ENCODE measurements around the gene AGPS.

Gene AGPS

DNA sequence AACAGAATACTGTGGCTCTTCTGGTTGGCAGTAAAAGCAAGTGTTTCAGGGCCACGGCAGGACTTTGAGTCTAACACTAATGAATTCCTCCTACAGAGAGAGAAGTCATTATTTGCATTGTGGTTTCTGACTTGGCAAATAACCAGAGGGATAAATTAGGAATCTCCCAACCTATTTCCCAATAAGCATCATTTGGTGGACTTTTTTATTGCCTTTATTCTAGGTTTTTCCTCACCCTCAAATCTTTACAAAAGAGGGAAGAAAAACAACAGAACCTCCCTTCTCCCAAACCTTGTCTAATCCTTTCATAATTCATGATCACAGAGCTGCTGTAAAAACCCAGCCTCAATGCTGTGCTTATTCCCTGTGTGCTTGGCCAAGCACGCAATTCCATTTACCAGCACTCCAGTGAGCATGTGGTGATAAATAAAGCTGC lies 179.7 kb downstream of the AGPS start (continued):
- TF ChIP-seq, protein P1, sequence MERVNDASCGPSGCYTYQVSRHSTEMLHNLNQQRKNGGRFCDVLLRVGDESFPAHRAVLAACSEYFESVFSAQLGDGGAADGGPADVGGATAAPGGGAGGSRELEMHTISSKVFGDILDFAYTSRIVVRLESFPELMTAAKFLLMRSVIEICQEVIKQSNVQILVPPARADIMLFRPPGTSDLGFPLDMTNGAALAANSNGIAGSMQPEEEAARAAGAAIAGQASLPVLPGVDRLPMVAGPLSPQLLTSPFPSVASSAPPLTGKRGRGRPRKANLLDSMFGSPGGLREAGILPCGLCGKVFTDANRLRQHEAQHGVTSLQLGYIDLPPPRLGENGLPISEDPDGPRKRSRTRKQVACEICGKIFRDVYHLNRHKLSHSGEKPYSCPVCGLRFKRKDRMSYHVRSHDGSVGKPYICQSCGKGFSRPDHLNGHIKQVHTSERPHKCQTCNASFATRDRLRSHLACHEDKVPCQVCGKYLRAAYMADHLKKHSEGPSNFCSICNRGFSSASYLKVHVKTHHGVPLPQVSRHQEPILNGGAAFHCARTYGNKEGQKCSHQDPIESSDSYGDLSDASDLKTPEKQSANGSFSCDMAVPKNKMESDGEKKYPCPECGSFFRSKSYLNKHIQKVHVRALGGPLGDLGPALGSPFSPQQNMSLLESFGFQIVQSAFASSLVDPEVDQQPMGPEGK (tag by site-specific recombination; IDR thresholded peaks at IDR 0.05) = no peak
- TF ChIP-seq ZNF660 (tag by site-specific recombination; IDR thresholded peaks at IDR 0.05) = no peak

GRCh38 chr2:177573120-177573519 lies 180.5 kb downstream of the AGPS start:
- CTCF ChIA-PET = no interaction called here
- Histone ChIP-seq H3K36me3 (ENCODE audit: control insufficient read depth in 2 of 2, insufficient read depth in 1 of 2, low read length in 2 of 2) (no peaks in the 10 kb centered on the region), H3K4me1 (ENCODE audit: control insufficient read depth, insufficient read depth, low read length) (peaks cover 11% of the 10 kb centered on the region), H3K9me3 (ENCODE audit: control insufficient read depth, insufficient read depth, low read depth, low read length) (no peaks in the 10 kb centered on the region), H3K4me3 (ENCODE audit: low read depth, low read length) (no peak overlapping the region), H3K27ac (ENCODE audit: extremely low read depth, low read depth, low read length) (no peak overlapping the region)
- POLR2A ChIA-PET = interaction anchor here (0.7 kb wide), 1 partner anchor 1346 kb away, joined by 5 read pairs; no protein-coding TSS in a partner anchor
- 0 out of 2 replicates have a peak, but pooled peaks have one; percentile 9 for TF ChIP-seq ZBTB17 (tag by site-specific recombination; IDR thresholded peaks at IDR 0.05)
- no peak for TF ChIP-seq ZNF266 (tag by site-specific recombination; IDR thresholded peaks at IDR 0.05; ENCODE audit: low read depth)

DNA sequence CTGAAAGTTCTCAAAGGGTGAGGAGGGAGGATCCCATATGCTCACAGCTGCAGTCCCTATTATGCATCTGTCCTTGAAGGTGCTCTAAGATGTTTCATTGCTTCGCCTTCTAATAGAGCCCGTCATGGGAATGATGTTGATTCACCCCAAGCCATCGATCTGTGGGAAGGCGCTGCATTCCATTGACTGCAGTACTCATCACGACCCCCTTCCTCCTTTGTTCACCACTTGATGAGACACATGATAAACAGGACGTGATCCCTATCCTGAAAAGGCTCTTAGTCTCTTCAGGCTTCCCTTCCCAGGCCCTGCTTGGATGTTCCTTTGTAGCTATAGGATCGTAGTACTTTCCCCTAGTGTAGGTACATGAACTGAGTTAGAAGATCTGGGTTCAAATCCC lies 181.8 kb downstream of the AGPS start:
- Histone ChIP-seq H3K27ac (ENCODE audit: extremely low read depth, low read depth, low read length) (no peak overlapping the region), H3K4me1 (ENCODE audit: control insufficient read depth, insufficient read depth, low read length) (peaks cover 11% of the 10 kb centered on the region), H3K9me3 (ENCODE audit: control insufficient read depth, insufficient read depth, low read depth, low read length) (no peaks in the 10 kb centered on the region), H3K4me3 (ENCODE audit: low read depth, low read length) (no peak overlapping the region), H3K36me3 (ENCODE audit: control insufficient read depth in 2 of 2, insufficient read depth in 1 of 2, low read length in 2 of 2) (no peaks in the 10 kb centered on the region)
- CTCF ChIA-PET = no interaction called here
- TF ChIP-seq ZNF311 (tag by site-specific recombination; IDR thresholded peaks at IDR 0.05; ENCODE audit: borderline replicate concordance) (no peak), HOXD13 (CRISPR knock-in tag; IDR thresholded peaks at IDR 0.05; ENCODE audit: borderline replicate concordance) (no peak), KLF1 (tag by site-specific recombination; IDR thresholded peaks at IDR 0.05) (no peak)
- POLR2A ChIA-PET = no interaction called here

DNA sequence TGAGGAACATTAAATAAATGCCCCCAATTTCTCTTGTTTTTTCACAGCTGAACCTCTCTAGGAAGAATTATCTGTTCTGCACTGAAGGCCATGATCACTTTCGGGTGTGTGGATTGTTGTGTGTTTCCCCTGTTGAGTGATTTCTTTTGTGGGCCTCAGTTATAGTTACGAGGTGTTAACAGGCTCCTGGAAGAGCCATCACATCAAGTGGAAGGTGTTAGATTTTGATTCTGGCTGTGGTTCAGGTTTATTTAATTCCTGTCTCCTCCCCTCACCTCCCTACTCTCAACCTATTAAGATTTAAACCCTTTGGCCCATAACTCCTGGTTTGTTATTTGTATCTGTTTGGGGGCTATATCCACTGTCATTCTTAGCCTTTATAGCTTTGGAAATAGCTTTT lies 182.8 kb downstream of the AGPS start:
- ChIA-PET CTCF (no interaction called here), POLR2A (no interaction called here)
- H3K4me3 ChIP-seq (ENCODE audit: low read depth, low read length) = no peak overlapping the region
- TF ChIP-seq WT1 (tag by site-specific recombination; IDR thresholded peaks at IDR 0.05) = peak; percentile 72
- TF ChIP-seq ZXDB (tag by site-specific recombination; IDR thresholded peaks at IDR 0.05) = no peak
- no peaks in the 10 kb centered on the region for H3K36me3 ChIP-seq (ENCODE audit: control insufficient read depth in 2 of 2, insufficient read depth in 1 of 2, low read length in 2 of 2)
- H3K9me3 ChIP-seq (ENCODE audit: control insufficient read depth, insufficient read depth, low read depth, low read length) = no peaks in the 10 kb centered on the region
- H3K27ac ChIP-seq (ENCODE audit: extremely low read depth, low read depth, low read length) = no peak overlapping the region
- H3K4me1 ChIP-seq (ENCODE audit: control insufficient read depth, insufficient read depth, low read length) = peaks cover 11% of the 10 kb centered on the region

DNA sequence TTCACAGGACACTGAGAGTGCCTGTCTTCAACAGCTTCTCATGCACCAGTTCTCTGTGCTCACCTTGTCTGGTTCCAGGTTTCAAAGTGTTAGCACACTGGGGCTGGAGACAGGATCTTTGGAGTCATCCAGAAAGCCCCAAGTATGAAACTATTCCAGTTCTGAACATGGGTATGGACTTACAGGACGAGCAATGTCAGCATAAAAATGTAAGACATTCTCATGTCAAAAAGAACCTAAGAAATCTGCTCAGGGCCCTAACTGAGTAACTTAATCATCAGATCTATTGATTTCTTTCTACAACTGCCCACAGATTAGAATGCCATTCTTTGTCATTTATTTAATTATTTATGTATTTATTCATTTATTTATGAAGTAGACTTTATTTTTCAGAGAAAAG lies 184.5 kb downstream of the AGPS start:
- ChIA-PET CTCF (no interaction called here), POLR2A (no interaction called here)
- no peak overlapping the region for H3K4me3 ChIP-seq (ENCODE audit: low read depth, low read length)
- peaks cover 3% of the 10 kb centered on the region; the same call in 1 of the 2 replicates for H3K4me1 ChIP-seq (ENCODE audit: control insufficient read depth, insufficient read depth, low read length)
- TF ChIP-seq MYNN (tag by site-specific recombination; IDR thresholded peaks at IDR 0.05; ENCODE audit: borderline replicate concordance) = no peak
- no peak for TF ChIP-seq ZNF670 (tag by site-specific recombination; IDR thresholded peaks at IDR 0.05; ENCODE audit: low read depth)
- TF ChIP-seq ZNF112 (tag by site-specific recombination; IDR thresholded peaks at IDR 0.05) = no peak
- no peak for TF ChIP-seq ZBTB17 (tag by site-specific recombination; IDR thresholded peaks at IDR 0.05)
- TF ChIP-seq ZNF701 (tag by site-specific recombination; IDR thresholded peaks at IDR 0.05) = no peak
- no peaks in the 10 kb centered on the region for H3K9me3 ChIP-seq (ENCODE audit: control insufficient read depth, insufficient read depth, low read depth, low read length)
- no peaks in the 10 kb centered on the region for H3K36me3 ChIP-seq (ENCODE audit: control insufficient read depth in 2 of 2, insufficient read depth in 1 of 2, low read length in 2 of 2)
- H3K27ac ChIP-seq (ENCODE audit: extremely low read depth, low read depth, low read length) = no peak overlapping the region

Measured in HEK293 (cell line).